Measurements from ENCODE around the gene PAK4.

DNA sequence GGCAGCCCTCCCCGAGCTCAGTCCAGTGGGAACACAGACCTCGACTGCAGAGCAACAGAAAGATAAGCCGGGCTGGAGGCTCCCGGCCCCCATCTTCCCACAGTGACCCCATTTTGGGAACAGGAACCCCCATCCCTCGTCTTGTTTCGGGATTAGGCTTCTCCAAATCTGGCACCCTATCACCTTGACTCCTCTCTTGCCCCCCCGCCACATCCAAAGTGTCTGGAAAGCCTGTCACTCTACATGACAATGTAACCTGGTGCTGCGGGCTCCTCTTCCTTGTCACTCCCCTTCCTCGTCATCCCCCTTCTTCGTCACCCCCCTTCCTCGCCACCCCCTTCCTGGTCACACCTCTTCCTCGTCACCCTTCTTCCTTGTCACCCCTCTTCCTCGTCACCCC, 10.1 kb downstream of the PAK4 start:
- TF ChIP-seq, protein P1, sequence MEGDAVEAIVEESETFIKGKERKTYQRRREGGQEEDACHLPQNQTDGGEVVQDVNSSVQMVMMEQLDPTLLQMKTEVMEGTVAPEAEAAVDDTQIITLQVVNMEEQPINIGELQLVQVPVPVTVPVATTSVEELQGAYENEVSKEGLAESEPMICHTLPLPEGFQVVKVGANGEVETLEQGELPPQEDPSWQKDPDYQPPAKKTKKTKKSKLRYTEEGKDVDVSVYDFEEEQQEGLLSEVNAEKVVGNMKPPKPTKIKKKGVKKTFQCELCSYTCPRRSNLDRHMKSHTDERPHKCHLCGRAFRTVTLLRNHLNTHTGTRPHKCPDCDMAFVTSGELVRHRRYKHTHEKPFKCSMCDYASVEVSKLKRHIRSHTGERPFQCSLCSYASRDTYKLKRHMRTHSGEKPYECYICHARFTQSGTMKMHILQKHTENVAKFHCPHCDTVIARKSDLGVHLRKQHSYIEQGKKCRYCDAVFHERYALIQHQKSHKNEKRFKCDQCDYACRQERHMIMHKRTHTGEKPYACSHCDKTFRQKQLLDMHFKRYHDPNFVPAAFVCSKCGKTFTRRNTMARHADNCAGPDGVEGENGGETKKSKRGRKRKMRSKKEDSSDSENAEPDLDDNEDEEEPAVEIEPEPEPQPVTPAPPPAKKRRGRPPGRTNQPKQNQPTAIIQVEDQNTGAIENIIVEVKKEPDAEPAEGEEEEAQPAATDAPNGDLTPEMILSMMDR (IDR thresholded peaks at IDR 0.05 in 2 of 3, conservative IDR thresholded peaks at IDR 0.05 in 1 of 3; ENCODE audit: insufficient read depth in 2 of 3, low read depth in 1 of 3, low read length in 3 of 3) = no peak
- TF ChIP-seq SMAD1 (IDR thresholded peaks at IDR 0.05; ENCODE audit: low read depth, low read length, partially characterized antibody) = no peak
- TF ChIP-seq, protein P2, sequence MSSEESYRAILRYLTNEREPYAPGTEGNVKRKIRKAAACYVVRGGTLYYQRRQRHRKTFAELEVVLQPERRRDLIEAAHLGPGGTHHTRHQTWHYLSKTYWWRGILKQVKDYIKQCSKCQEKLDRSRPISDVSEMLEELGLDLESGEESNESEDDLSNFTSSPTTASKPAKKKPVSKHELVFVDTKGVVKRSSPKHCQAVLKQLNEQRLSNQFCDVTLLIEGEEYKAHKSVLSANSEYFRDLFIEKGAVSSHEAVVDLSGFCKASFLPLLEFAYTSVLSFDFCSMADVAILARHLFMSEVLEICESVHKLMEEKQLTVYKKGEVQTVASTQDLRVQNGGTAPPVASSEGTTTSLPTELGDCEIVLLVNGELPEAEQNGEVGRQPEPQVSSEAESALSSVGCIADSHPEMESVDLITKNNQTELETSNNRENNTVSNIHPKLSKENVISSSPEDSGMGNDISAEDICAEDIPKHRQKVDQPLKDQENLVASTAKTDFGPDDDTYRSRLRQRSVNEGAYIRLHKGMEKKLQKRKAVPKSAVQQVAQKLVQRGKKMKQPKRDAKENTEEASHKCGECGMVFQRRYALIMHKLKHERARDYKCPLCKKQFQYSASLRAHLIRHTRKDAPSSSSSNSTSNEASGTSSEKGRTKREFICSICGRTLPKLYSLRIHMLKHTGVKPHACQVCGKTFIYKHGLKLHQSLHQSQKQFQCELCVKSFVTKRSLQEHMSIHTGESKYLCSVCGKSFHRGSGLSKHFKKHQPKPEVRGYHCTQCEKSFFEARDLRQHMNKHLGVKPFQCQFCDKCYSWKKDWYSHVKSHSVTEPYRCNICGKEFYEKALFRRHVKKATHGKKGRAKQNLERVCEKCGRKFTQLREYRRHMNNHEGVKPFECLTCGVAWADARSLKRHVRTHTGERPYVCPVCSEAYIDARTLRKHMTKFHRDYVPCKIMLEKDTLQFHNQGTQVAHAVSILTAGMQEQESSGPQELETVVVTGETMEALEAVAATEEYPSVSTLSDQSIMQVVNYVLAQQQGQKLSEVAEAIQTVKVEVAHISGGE (CRISPR knock-in tag; IDR thresholded peaks at IDR 0.05) = no peak
